Neural crest cell (in vitro differentiated cells): ENCODE results near the gene PNPLA6. TPM values are rescaled to one million over a fixed set of nuclear protein-coding genes. Genes with fewer than 3 reads are reported as not detected.

ENCODE experiments used
- DNase-seq: peaks from one replicate; pipeline ENCODE4 v3.0.0; 2021; ENCODE audit warnings: low read depth, mixed read lengths, low spot score
- H3K27ac Mint-ChIP-seq: one replicate; pipeline ENCODE4 v1.8.0; 2021; ENCODE audit warnings: mild to moderate bottlenecking, mixed read lengths; ENCODE audit not compliant: unreplicated experiment
- H3K27me3 Mint-ChIP-seq: 2 replicates; pipeline ENCODE4 v1.8.0; 2021; ENCODE audit warnings: low read depth, mild to moderate bottlenecking, mixed read lengths
- H3K36me3 Mint-ChIP-seq: 2 replicates; pipeline ENCODE4 v1.8.0; 2021; ENCODE audit warnings: low read depth, mild to moderate bottlenecking, mixed read lengths
- H3K4me1 Mint-ChIP-seq: 2 replicates; pipeline ENCODE4 v1.8.0; 2021; ENCODE audit warnings: mixed read lengths
- H3K4me3 Mint-ChIP-seq: one replicate; pipeline ENCODE4 v1.8.0; 2021; ENCODE audit warnings: mild to moderate bottlenecking, mixed read lengths
- H3K9me3 Mint-ChIP-seq: 2 replicates; pipeline ENCODE4 v1.8.0; 2021; ENCODE audit warnings: mixed read lengths
- total RNA-seq: library from RNA; stranded (reverse); gene quantifications from 2 replicates; pipeline ENCODE4 v1.2.1, GENCODE V29; 2021
- TF ChIP-seq, protein P1 (sequence below): fragments of 200-600 bp; sonication (generic); conservative IDR thresholded peaks from 2 replicates; pipeline ENCODE4 v1.5.0; 2021; ENCODE audit warnings: antibody characterized with exemption, mild to moderate bottlenecking

The PNPLA6 gene
- total RNA-seq, 1 donor from 2014 or later, result 72.1 TPM

DNA sequence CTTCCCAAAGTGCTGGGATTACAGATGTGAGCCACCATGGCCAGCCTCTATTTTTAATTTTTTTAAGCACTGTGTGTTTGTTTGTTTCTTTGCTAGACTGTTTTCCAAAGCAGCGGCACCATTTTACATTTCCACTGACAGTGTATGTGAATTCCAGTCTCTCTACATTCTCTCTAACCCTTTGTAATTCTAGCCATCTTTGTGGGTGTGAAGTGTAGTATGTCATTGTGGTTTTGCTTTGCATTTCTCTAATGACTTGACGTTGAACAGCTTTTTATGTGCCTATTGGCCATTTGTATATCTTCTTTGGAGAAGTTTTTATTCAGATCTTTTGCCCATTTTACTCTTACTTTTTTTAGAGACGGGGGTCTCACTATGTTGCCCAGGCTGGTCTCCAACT, 11.6 kb downstream of the PNPLA6 start:
- Mint-ChIP-seq H3K27me3 (no peaks in the 10 kb centered on the region), H3K9me3 (no peaks in the 10 kb centered on the region), H3K36me3 (peaks cover 2% of the 10 kb centered on the region), H3K27ac (no peak overlapping the region), H3K4me3 (no peak overlapping the region), H3K4me1 (peaks cover 5% of the 10 kb centered on the region)
- no peak for DNase-seq
- TF ChIP-seq, protein P1, sequence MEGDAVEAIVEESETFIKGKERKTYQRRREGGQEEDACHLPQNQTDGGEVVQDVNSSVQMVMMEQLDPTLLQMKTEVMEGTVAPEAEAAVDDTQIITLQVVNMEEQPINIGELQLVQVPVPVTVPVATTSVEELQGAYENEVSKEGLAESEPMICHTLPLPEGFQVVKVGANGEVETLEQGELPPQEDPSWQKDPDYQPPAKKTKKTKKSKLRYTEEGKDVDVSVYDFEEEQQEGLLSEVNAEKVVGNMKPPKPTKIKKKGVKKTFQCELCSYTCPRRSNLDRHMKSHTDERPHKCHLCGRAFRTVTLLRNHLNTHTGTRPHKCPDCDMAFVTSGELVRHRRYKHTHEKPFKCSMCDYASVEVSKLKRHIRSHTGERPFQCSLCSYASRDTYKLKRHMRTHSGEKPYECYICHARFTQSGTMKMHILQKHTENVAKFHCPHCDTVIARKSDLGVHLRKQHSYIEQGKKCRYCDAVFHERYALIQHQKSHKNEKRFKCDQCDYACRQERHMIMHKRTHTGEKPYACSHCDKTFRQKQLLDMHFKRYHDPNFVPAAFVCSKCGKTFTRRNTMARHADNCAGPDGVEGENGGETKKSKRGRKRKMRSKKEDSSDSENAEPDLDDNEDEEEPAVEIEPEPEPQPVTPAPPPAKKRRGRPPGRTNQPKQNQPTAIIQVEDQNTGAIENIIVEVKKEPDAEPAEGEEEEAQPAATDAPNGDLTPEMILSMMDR, result no peak

DNA sequence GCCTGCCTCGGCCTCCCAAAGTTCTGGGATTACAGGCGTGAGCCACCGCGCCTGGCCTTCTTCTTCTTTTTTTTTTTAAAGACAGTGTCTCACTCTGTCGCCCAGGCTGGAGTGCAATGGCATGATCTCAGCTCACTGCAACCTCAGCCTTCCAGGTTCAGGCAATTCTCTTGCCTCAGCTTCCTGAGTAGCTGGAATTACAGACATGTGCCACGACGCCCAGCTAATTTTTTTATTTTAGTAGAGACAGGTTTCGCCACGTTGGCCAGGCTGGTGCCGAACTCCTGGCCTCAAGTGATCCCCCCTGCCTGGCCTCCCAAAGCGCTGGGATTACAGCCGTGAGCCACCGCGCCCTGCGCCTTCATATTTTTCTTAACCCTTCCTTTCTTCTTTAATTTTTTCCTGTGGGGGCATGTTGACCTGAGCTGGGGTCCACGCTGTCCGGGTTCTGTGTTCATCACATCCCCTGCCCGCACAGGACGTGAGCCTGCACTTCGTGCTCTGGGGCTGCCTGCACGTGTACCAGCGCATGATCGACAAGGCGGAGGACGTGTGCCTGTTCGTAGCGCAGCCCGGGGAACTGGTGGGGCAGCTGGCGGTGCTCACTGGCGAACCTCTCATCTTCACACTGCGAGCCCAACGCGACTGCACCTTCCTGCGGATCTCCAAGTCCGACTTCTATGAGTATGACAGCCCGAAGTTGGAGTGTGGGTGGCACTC, 14.1 kb downstream of the PNPLA6 start:
- DNase-seq, result no peak
- Mint-ChIP-seq H3K9me3 (no peaks in the 10 kb centered on the region), H3K36me3 (peaks cover 2% of the 10 kb centered on the region), H3K27me3 (no peaks in the 10 kb centered on the region), H3K4me3 (no peak overlapping the region), H3K4me1 (peaks cover 5% of the 10 kb centered on the region), H3K27ac (no peak overlapping the region)
- TF ChIP-seq, protein P1, result no peak

DNA sequence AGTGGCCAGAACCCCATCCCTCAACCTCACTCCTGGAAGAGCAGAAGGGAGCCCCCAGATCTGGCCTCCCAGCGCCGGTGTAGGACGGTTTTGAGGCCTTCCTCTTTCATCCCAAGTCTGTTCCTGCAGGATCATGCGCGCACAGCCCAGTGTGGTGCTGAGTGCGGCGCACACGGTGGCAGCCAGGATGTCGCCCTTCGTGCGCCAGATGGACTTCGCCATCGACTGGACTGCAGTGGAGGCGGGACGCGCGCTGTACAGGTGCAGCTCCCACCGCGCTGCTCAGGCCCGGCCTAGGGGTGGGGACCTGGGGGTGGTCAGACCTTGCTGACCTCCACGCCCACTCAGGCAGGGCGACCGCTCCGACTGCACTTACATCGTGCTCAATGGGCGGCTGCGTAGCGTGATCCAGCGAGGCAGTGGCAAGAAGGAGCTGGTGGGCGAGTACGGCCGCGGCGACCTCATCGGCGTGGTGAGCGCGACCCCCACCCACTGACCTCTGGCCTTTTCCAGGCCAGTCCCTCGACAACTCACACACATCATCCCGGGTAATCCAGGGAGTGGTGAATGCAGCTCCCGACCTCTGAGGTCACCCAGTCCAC, 14.8 kb downstream of the PNPLA6 start:
- Mint-ChIP-seq H3K36me3 (peaks cover 2% of the 10 kb centered on the region), H3K27ac (no peak overlapping the region), H3K4me3 (no peak overlapping the region), H3K27me3 (no peaks in the 10 kb centered on the region), H3K4me1 (peaks cover 5% of the 10 kb centered on the region), H3K9me3 (no peaks in the 10 kb centered on the region)
- DNase-seq, result no peak
- TF ChIP-seq, protein P1, result no peak

DNA sequence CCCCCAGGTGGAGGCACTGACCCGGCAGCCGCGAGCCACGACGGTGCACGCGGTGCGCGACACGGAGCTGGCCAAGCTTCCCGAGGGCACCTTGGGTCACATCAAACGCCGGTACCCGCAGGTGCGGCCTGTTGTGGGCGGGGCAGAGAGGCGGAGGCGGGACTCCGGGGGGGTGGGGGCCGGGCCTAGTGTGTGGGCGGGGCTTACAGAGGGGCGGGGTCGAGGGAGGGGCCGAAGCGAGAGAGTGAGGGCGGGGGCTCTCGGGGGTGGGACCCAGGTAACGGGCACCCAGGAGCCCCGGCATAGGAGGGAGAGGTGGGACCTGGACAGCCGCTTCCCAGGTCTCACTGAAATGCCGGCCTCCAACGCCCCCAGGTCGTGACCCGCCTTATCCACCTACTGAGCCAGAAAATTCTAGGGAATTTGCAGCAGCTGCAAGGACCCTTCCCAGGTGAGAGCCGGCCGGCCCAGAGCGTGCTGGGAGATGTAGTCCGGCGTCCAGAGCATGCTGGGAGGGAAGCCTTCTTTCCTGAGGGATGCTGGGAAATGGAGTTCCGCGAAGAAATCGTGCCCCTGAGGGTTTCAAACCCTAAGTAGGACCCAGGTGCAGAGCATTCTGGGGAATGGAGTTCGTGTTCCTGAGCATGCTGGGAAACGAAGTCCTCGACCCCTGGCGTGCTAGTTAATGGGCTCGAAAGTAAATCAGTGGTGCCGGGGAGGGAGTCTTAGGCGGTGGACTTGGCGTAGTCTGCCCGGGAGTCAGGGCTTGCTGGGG, 15.7 kb downstream of the PNPLA6 start:
- Mint-ChIP-seq H3K27ac (no peak overlapping the region), H3K36me3 (peaks cover 2% of the 10 kb centered on the region), H3K4me1 (peaks cover 5% of the 10 kb centered on the region), H3K4me3 (peak overlapping the region; percentile 54), H3K27me3 (no peaks in the 10 kb centered on the region), H3K9me3 (no peaks in the 10 kb centered on the region)
- DNase-seq, result peak; percentile 69
- TF ChIP-seq, protein P1, result no peak

DNA sequence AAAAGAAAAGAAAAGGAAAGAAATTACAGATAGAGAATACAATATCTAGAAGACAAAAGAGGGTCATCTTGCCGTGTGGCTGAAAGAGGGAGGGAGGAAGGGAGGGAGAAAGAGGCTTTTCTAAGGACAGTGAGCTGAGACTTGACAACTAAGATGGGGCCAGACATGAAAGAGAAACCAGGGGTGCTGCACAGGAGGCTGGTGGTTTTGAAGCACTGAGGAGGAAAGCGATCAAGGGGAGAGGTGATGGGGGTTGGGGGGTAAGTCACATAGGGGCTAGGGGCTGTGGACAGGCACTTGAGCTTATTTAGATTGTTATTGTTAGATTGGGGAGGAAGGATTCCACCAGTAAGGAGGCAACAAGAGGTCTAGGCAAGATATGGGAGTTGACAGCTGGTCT, 17.3 kb downstream of the PNPLA6 start:
- no peak overlapping the region for H3K4me3 Mint-ChIP-seq
- H3K27ac Mint-ChIP-seq, result no peak overlapping the region
- H3K36me3 Mint-ChIP-seq, result peaks cover 3% of the 10 kb centered on the region
- peaks cover 5% of the 10 kb centered on the region for H3K4me1 Mint-ChIP-seq
- TF ChIP-seq, protein P1, result no peak
- no peaks in the 10 kb centered on the region for H3K27me3 Mint-ChIP-seq
- no peaks in the 10 kb centered on the region for H3K9me3 Mint-ChIP-seq
- no peak for DNase-seq
